HepG2 (cell line): Measurements from ENCODE around the gene CNOT2.

Experiments used
- GABPA ChIP-seq, 2 experiments: IDR thresholded peaks; 2 replicates each; pipeline ENCODE4 v1.6.1; 2011 to 2016; ENCODE audit warnings: low read depth in 2 of 2, low read length in 1 of 2, missing biosample characterization in 1 of 2, missing genetic modification characterization in 1 of 2
- PHF8 ChIP-seq: sonication (generic); formaldehyde crosslinking; IDR thresholded peaks from 2 replicates; pipeline ENCODE4 v1.5.0; 2020; ENCODE audit warnings: missing genetic modification reagents
- ZBTB33 ChIP-seq: sonication (generic); formaldehyde crosslinking; IDR thresholded peaks from 2 replicates; pipeline ENCODE4 v1.4.0; 2020; ENCODE audit warnings: missing genetic modification reagents
- ZNF280B ChIP-seq: sonication (generic); formaldehyde crosslinking; IDR thresholded peaks from 2 replicates; pipeline ENCODE4 v1.5.0; 2020; ENCODE audit warnings: missing genetic modification reagents, mild to moderate bottlenecking, borderline replicate concordance

- TF ChIP-seq ZBTB33 (no peak), ZNF280B (CRISPR knock-in tag) (no peak), GABPA (IDR thresholded peaks at IDR 0.05; ENCODE audit: low read depth, low read length) (no peak), GABPA (CRISPR knock-in tag; IDR thresholded peaks at IDR 0.05; ENCODE audit: low read depth) (no peak), PHF8 (CRISPR knock-in tag) (no peak)
These were observed 8.0 kb downstream of the CNOT2 start for GRCh38 chr12:70251226-70251625.
